WTC11 (cell line): ENCODE measurements around the gene CH25H. TPM values are rescaled to one million over a fixed set of nuclear protein-coding genes. Genes with fewer than 3 reads are reported as not detected.
"Not testable (repeated sequence)": the region's sequence is repeated elsewhere in the genome, so short reads cannot be mapped to it uniquely, and the experiment has no call there.

Experiments
- ATAC-seq: fragments of 200-7000 bp; cut with Tn5 transposase; 2 replicates; pipeline ENCODE4 v1.10.0; 2021; ENCODE audit warnings: mild to moderate bottlenecking, moderate library complexity
- CTCF ChIA-PET: fragments of 300-600 bp; sonication (Branson Sonifier 250); formaldehyde crosslinking; loops from one replicate; lab custom pipeline; 2021; ENCODE audit warnings: antibody characterized with exemption; lab: Charles Lee
- POLR2A ChIA-PET: fragments of 350-600 bp; sonication (Branson Sonifier 250); formaldehyde crosslinking; loops from one replicate; lab custom pipeline; 2021; ENCODE audit warnings: antibody characterized with exemption; lab: Charles Lee
- DNase-seq: peaks from one replicate; pipeline ENCODE4 v3.0.0; 2021; ENCODE audit warnings: low spot score
- H3K27ac Mint-ChIP-seq: 2 replicates; pipeline ENCODE4 v1.8.0; 2021; ENCODE audit warnings: mixed read lengths
- H3K27me3 Mint-ChIP-seq: 2 replicates; pipeline ENCODE4 v1.8.0; 2021; ENCODE audit warnings: low read depth, mild to moderate bottlenecking, moderate library complexity, mixed read lengths
- H3K36me3 Mint-ChIP-seq: 2 replicates; pipeline ENCODE4 v1.8.0; 2021; ENCODE audit warnings: mixed read lengths
- H3K4me1 Mint-ChIP-seq: 2 replicates; pipeline ENCODE4 v1.8.0; 2022; ENCODE audit warnings: mixed read lengths
- H3K4me3 Mint-ChIP-seq: 2 replicates; pipeline ENCODE4 v1.8.0; 2021; ENCODE audit warnings: mild to moderate bottlenecking, moderate library complexity, mixed read lengths
- H3K9me3 Mint-ChIP-seq: 2 replicates; pipeline ENCODE4 v1.8.0; 2021; ENCODE audit warnings: mixed read lengths
- ARID4B ChIP-seq: sonication (generic); formaldehyde crosslinking; IDR thresholded peaks from 2 replicates; pipeline ENCODE4 v1.8.0; 2023; ENCODE audit warnings: missing genetic modification reagents, mild to moderate bottlenecking, borderline replicate concordance
- ERG ChIP-seq: fragments of 250-450 bp; sonication (Bioruptor Pico); IDR thresholded peaks from 2 replicates; pipeline ENCODE4 v1.8.0; 2021; ENCODE audit warnings: mild to moderate bottlenecking
- ETV6 ChIP-seq: sonication (generic); formaldehyde crosslinking; IDR thresholded peaks from 2 replicates; pipeline ENCODE4 v1.8.1; 2022; ENCODE audit warnings: mild to moderate bottlenecking, missing genetic modification reagents
- HMGXB4 ChIP-seq: sonication (generic); formaldehyde crosslinking; IDR thresholded peaks from 2 replicates; pipeline ENCODE4 v1.8.1; 2023; ENCODE audit warnings: mild to moderate bottlenecking, moderate library complexity, missing genetic modification reagents
- SMAD3 ChIP-seq: sonication (generic); formaldehyde crosslinking; IDR thresholded peaks from 2 replicates; pipeline ENCODE4 v1.8.0; 2022; ENCODE audit warnings: missing genetic modification reagents, mild to moderate bottlenecking, borderline replicate concordance
- TEAD4 ChIP-seq: sonication (generic); formaldehyde crosslinking; IDR thresholded peaks from 2 replicates; pipeline ENCODE4 v1.8.0; 2022; ENCODE audit warnings: mild to moderate bottlenecking, missing genetic modification reagents
- USF1 ChIP-seq: sonication (generic); formaldehyde crosslinking; IDR thresholded peaks from 2 replicates; pipeline ENCODE4 v1.8.0; 2022; ENCODE audit warnings: mild to moderate bottlenecking, missing genetic modification reagents
- ZNF263 ChIP-seq: sonication (generic); formaldehyde crosslinking; IDR thresholded peaks from 2 replicates; pipeline ENCODE4 v1.8.1; 2022; ENCODE audit warnings: low read depth, mild to moderate bottlenecking, moderate library complexity, missing genetic modification reagents
- total RNA-seq: library from RNA; stranded (reverse); gene quantifications from 3 replicates; pipeline ENCODE4 v1.2.3, GENCODE V29; 2021
- TF ChIP-seq, protein P1 (sequence below): sonication (generic); formaldehyde crosslinking; IDR thresholded peaks from 2 replicates; pipeline ENCODE4 v1.8.1; 2023; ENCODE audit warnings: mild to moderate bottlenecking, missing genetic modification reagents, moderate library complexity
- TF ChIP-seq, protein P2 (sequence below): sonication (generic); formaldehyde crosslinking; IDR thresholded peaks from 2 replicates; pipeline ENCODE4 v1.8.0; 2023; ENCODE audit warnings: missing genetic modification reagents

CH25H gene
- total RNA-seq, 1 experiment from 2014 or later, result not detected

DNA sequence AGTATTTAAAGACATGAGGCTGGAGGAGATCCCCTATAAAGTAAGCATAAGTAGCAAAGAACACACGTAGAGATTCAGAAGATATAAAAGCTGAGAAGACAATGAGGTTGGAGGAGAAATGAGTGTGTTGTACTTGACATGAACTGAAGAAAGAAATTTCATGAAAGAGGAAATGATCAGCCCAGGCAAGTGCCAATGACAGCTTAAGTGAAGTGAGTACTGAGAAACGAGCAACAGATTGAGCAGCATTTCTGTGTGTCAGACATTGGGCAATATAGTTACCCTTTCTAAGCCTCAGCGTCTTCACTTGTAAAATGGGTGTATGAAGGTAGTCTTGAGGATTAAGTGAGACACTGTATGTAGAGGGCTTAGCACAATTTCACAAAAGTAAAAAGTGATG, 49.2 kb upstream of the CH25H start (continued):
- TF ChIP-seq SMAD3 (CRISPR knock-in tag) (no peak), ZNF263 (CRISPR knock-in tag) (no peak)
- TF ChIP-seq, protein P1, sequence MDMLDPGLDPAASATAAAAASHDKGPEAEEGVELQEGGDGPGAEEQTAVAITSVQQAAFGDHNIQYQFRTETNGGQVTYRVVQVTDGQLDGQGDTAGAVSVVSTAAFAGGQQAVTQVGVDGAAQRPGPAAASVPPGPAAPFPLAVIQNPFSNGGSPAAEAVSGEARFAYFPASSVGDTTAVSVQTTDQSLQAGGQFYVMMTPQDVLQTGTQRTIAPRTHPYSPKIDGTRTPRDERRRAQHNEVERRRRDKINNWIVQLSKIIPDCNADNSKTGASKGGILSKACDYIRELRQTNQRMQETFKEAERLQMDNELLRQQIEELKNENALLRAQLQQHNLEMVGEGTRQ, result no peak
- TF ChIP-seq, all 79 proteins: peak for 0

- no peak overlapping the region for H3K27ac Mint-ChIP-seq
- ATAC-seq, result no peak
- peaks cover 9% of the 10 kb centered on the region; the same call in 1 of the 2 replicates for H3K27me3 Mint-ChIP-seq
- CTCF ChIA-PET, result interaction anchor here (1.1 kb wide), 1 partner anchor 113 kb away, joined by 4 read pairs; no protein-coding TSS in a partner anchor
- H3K4me3 Mint-ChIP-seq, result no peak overlapping the region
- TF ChIP-seq, protein P2, sequence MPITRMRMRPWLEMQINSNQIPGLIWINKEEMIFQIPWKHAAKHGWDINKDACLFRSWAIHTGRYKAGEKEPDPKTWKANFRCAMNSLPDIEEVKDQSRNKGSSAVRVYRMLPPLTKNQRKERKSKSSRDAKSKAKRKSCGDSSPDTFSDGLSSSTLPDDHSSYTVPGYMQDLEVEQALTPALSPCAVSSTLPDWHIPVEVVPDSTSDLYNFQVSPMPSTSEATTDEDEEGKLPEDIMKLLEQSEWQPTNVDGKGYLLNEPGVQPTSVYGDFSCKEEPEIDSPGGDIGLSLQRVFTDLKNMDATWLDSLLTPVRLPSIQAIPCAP (CRISPR knock-in tag), result no peak
- TF ChIP-seq ERG (no peak), ETV6 (CRISPR knock-in tag) (no peak), SMAD3 (CRISPR knock-in tag) (no peak), ARID4B (CRISPR knock-in tag) (no peak), HMGXB4 (no peak)
- peaks cover 32% of the 10 kb centered on the region for H3K9me3 Mint-ChIP-seq
- POLR2A ChIA-PET, result no interaction called here
- no peak for DNase-seq
- peaks cover 30% of the 10 kb centered on the region for H3K36me3 Mint-ChIP-seq
- peaks cover 22% of the 10 kb centered on the region for H3K4me1 Mint-ChIP-seq
Measured at GRCh38 chr10:89255793-89256192, 48.7 kb upstream of the CH25H start.

GRCh38 chr10:89255091-89255579, 48.0 kb upstream of the CH25H start:
- Mint-ChIP-seq H3K9me3 (peaks cover 32% of the 10 kb centered on the region), H3K36me3 (peaks cover 30% of the 10 kb centered on the region), H3K4me1 (peaks cover 21% of the 10 kb centered on the region)
- H3K4me3 Mint-ChIP-seq, POLR2A ChIA-PET, H3K27me3 Mint-ChIP-seq, H3K27ac Mint-ChIP-seq, ATAC-seq, CTCF ChIA-PET, DNase-seq: not testable (repeated sequence)

DNA sequence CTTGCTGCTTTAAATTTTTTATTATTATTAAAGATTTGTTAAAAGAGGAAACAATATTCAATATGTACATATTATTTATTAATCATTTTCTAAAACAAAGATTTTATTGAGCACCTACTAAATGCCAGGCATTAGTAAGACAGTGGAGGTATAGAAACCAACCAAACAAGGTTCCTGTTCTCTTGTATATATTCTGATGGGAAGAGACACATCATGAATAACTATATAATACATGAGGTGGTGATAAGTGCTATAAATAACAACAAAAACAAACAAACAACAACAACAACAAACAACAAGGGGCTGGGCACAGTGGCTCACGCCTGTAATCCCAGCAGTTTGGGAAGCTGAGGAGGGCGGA, 45.1 kb upstream of the CH25H start:
- ATAC-seq, result no peak
- peaks cover 14% of the 10 kb centered on the region for H3K4me1 Mint-ChIP-seq
- H3K4me3 Mint-ChIP-seq, result no peak overlapping the region
- ChIA-PET CTCF (interaction anchor here (0.7 to 2.5 kb wide), 8 partner anchors 10 to 394 kb away, joined by 3 to 15 read pairs (median 6); partner anchors contain the start of gene CH25H), POLR2A (no interaction called here)
- DNase-seq, result no peak
- H3K27me3 Mint-ChIP-seq, result peaks cover 9% of the 10 kb centered on the region; the same call in 1 of the 2 replicates
- peaks cover 30% of the 10 kb centered on the region for H3K36me3 Mint-ChIP-seq
- no peak overlapping the region for H3K27ac Mint-ChIP-seq
- peaks cover 32% of the 10 kb centered on the region for H3K9me3 Mint-ChIP-seq
- TF ChIP-seq TEAD4 (CRISPR knock-in tag) (no peak), USF1 (no peak)
- TF ChIP-seq, all 79 proteins: peak for 0
